Measurements from ENCODE around the gene UBQLN3.

Gene UBQLN3

DNA sequence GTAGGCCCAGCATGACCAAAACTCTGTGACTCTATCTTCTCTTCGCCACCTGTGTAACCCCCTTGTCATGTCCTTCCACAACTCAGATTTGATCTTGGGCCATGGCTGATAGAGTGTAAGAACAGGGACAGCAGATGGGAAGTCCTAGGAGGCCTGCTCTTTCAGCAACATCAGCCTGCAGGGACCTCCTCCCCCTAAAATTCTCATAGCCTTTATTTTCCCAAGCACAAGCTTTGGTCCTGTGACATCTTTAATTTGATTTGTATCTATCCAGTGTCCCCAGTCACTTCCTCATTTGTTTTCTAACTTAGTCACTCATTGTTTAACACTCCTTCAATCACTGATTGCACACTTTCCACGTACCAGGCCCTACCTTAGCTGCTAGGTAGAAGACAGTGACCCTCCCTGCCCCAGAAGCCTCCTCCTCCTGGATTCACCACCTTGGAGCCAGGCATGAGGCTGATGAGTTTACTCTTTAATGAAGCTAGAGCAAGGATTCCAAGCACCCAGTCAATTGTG, 5.3 kb downstream of the UBQLN3 start:
- DNase-seq = no peak

DNA sequence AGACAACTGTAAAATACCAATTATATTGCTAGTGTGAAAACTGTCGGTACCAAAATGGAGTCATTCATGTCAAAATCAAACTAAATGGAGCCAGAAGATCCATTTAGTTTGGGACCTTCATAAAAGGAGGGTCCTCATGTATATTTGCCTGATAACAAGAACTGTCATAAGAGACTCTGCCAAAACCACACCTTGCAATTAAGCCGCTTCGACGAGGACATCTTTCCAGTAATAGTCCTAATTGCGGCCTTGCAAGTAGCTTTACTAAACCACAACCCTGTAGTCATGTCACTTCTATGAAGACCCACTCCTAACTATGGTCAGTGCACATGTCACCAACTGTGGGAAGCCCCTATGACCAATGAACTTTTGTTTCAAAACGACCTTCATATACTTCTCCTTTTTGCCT, 9.4 kb downstream of the UBQLN3 start:
- no peak for DNase-seq

DNA sequence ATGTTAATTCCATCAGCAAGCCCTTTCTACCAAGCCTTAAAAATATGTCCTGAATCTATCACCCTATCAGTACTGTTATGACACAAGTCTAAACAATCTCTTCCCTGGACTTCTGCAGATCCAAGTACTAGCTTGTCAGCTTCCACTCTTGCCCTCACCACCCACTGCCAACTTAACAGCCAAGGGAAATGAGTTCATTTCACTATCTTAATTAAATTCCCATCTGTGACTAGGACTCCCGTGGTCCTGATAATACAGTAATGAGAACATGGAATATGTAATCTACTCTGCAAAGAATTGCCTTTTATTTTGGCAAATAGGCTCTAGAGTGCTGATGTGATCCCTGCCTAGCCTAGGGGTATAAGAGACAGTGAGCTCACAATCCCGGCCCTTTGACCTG, 10.1 kb downstream of the UBQLN3 start:
- no peak for DNase-seq

DNA sequence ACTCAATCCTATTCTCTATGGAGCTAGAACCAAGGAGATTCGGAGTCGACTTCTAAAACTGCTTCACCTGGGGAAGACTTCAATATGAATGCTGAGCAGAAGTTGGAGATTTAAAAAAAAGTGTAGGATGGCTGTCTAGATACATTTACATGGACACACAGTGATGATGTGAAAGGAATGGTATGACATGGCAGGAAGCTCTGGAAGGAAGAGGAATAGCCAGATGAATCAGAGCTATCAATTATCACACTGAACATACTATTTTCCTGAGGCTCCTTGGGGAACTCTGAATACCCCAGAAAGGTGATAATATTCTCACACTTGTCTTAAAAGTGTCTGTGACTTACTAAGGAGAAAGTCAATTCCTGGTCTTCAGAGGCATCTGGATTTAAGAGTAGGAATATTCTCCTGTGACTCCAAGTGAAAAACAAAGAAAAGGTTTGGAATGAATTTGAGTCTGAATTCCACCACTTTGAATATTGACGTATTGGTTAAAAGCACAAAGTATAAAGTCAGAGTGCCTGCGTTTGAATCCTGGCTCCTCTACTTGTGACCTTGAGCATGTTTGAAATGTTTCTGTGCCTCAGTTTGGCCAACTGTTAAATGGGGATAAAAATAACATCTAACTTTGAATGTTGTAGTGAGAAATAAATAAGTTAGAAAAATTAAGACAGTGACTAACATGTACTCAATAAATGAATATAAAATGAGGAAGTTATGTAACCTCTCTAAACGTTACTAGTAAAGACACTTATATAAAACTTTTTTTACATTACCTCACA, 20.0 kb downstream of the UBQLN3 start:
- no peak for DNase-seq

DNA sequence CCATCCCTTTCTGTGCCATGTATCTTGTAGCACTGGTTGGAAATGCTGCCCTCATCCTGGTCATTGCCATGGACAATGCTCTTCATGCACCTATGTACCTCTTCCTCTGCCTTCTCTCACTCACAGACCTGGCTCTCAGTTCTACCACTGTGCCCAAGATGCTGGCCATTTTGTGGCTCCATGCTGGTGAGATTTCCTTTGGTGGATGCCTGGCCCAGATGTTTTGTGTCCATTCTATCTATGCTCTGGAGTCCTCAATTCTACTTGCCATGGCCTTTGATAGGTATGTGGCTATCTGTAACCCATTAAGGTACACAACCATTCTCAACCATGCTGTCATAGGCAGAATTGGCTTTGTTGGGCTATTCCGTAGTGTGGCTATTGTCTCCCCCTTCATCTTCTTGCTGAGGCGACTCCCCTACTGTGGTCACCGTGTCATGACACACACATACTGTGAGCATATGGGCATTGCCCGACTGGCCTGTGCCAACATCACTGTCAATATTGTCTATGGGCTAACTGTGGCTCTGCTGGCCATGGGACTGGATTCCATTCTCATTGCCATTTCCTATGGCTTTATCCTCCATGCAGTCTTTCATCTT, 20.9 kb downstream of the UBQLN3 start:
- DNase-seq = no peak

DNA sequence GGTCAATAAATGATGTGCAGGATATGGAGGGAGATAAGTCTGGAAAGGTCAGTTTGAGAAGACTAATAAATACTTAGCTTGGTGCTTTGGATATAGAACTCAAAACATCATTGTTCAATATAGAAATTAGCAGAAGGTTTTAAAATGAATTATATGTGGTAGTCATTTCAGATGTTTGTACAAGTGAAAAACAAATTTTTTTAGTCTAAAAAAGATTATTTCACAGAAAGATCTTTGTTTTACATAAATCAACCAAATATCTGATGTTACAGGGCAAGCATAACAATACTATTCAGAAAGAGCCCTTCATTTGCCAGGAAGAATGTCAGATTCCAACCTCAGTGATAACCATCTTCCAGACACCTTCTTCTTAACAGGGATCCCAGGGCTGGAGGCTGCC, 21.4 kb downstream of the UBQLN3 start, which contains the start of gene OR52D1:
Gene OR52D1, plus strand, starts transcription at position 301 of the 400 bp plus-strand sequence. Its CDS starts 22 bp downstream, at position 323.
- DNase-seq = no peak

DNA sequence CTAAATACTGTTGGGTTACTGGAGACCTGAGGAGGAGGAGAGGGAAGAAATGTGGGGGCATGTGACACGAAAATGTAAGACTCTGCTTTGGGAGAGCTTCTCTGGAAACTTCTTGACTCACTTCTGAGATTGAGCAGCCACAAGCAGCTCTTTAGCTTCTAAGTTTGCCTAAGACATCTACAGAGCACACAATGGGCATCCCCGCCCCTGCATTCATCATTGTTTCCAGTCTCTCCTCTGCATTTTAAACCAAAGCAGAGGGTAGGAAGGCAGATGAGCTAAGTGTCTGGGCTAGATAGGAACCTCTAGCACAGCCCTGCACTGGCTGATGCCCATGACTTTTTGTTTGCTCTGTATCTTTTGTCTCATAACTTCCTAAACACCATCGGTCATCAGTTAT, 23.3 kb downstream of the UBQLN3 start:
- no peak for DNase-seq

DNA sequence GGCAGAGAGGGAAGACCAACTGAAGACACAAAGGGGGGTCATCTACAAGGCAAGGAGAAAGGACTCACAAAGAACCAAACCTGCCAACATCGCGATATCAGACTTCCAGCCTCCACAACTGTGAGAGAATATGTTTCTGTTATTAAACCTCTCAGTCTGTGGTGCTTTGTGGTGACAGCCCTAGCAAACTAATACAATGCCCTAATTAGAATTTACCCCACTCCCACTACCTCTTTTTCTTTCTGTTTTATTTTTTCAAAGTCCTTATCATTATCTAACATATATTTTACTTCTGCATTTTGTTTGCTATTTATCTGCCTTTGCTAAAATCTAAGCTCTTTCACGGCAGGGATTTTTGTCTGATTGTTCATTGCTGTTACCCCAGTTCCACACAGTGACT, 23.8 kb downstream of the UBQLN3 start:
- DNase-seq = no peak

DNA sequence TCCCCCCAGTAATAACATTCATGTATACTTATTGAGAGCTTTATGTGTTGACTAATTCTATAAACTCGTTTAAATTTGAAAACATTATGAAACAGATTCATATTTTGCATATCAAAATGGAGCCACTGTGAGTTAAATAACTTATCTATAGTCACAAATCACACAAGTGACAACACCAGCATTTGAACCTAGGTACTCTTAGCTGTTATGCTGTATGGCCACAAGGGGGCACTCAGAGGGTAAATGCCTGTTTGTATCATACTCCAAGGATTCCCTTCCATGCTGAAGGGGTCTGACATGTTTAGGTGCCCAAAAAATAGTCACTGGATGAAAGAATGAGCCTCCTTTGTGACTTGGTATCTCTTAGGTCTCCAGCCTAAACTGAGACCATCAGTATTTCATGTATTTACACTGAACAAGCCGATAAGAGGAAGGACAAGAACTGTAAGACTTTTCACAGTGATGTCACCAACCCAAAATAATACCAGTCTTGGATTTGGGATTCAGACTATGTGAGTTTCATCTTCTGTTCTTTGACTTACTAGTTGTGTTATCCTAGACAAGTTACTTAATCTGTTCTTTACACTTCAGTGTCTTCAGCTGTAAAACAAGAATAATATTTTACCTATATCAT, 33.5 kb downstream of the UBQLN3 start:
- DNase-seq = peak; percentile 16

DNA sequence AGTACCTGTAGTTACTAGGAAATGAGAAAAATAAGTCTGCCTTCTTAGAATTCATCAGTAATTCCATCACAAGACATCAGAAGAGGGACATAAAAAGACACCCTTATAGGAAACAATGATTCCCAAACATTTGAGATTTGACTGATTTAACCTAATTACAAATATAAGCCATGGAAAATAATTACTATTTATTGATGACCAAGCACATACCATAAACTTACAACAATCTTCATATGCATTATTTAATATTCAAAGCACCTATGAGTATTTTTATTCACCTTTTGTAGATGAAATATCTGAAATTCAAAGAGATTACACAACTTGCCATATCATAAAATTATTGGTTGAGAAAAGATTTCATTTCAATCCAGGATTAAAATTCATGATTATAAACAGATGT, 35.8 kb downstream of the UBQLN3 start:
- no peak for DNase-seq

DNA sequence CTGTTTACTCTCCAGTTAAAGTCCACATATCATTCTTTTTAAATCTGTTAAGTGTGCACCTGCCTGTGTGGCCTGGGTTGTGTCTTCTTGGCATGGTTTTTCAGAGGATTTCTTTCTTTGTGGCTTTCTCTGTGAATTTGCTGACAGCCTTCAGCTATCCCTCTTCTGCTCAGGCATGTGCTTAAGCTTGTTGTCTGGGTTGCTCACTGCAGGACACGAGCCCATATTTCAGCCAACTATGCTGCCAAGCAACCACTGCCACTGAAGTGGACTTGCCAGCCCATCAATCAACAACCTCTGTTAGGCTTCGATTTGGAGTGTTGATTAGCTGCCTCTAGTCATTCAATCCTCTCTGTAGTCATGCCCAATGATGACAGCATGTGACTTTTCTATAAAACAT, 42.2 kb downstream of the UBQLN3 start:
- no peak for DNase-seq

DNA sequence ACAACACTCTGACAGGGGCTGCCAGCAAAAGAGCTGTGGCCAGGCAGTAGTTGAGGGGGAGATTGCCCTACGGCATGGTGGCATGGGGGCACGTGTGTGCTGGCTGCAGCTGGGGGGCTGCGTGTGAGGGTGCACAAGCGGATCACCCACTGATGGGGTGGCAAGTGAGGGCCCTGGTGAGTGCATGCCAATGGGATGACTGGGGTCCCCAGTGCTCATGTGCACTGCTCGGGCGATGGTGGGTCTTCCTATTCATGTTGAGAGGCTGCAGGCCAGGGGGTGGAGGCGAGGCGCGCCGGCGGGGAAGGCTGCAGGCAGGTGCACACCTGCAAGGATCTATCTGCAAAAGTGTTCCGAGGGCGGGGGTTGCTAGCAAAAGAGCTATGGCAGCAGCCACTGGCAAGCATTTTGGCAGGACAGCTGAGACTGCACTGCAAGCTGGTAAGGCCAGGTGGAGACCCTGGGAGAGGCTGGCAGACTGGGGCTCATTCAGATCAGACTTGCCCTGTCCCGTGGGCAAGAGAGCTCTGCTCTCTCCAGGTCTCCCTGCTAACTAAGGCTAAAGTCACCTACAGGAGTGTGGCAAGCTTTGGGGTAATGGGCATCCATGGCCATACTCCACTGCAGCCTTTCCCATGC, 48.7 kb downstream of the UBQLN3 start:
- no peak for DNase-seq
